ENCODE results near the gene GANAB.

GANAB gene

GRCh38 chr11:62608776-62609175, 37.6 kb downstream of the GANAB start:
- Histone ChIP-seq H3K9me3 (ENCODE audit: insufficient read depth, low read length) (no peaks in the 10 kb centered on the region), H3K27me3 (ENCODE audit: insufficient read depth, insufficient read length) (no peaks in the 10 kb centered on the region), H3K9ac (ENCODE audit: insufficient read length, low read depth) (no peak overlapping the region), H3K4me1 (ENCODE audit: insufficient read depth, insufficient read length) (peaks cover 31% of the 10 kb centered on the region), H3K36me3 (ENCODE audit: insufficient read depth, insufficient read length, low read length) (peaks cover 24% of the 10 kb centered on the region), H3K4me3 (ENCODE audit: insufficient read length, low read depth) (no peak overlapping the region)
- no peak for DNase-seq (ENCODE audit: low read depth, low spot score)
- no peak for TF ChIP-seq YY1 (IDR thresholded peaks at IDR 0.05; ENCODE audit: insufficient read depth, insufficient read length)
- no peak for TF ChIP-seq SUZ12 (IDR thresholded peaks at IDR 0.05; ENCODE audit: extremely low read depth, insufficient read depth, insufficient read length)
- no peak for TF ChIP-seq ZNF274 (IDR thresholded peaks at IDR 0.05; ENCODE audit: low read depth, low read length)

GRCh38 chr11:62607714-62608113, 38.7 kb downstream of the GANAB start:
- Histone ChIP-seq H3K4me1 (ENCODE audit: insufficient read depth, insufficient read length) (peaks cover 30% of the 10 kb centered on the region), H3K36me3 (ENCODE audit: insufficient read depth, insufficient read length, low read length) (peaks cover 25% of the 10 kb centered on the region), H3K9ac (ENCODE audit: insufficient read length, low read depth) (no peak overlapping the region), H3K27me3 (ENCODE audit: insufficient read depth, insufficient read length) (peaks cover 2% of the 10 kb centered on the region), H3K4me3 (ENCODE audit: insufficient read length, low read depth) (no peak overlapping the region), H3K9me3 (ENCODE audit: insufficient read depth, low read length) (no peaks in the 10 kb centered on the region)
- no peak for DNase-seq (ENCODE audit: low read depth, low spot score)
- TF ChIP-seq YY1 (IDR thresholded peaks at IDR 0.05; ENCODE audit: insufficient read depth, insufficient read length): no peak
- TF ChIP-seq SUZ12 (IDR thresholded peaks at IDR 0.05; ENCODE audit: extremely low read depth, insufficient read depth, insufficient read length): no peak
- TF ChIP-seq ZNF274 (IDR thresholded peaks at IDR 0.05; ENCODE audit: low read depth, low read length): no peak

GRCh38 chr11:62605902-62606301, 40.5 kb downstream of the GANAB start:
- TF ChIP-seq ZNF274 (IDR thresholded peaks at IDR 0.05; ENCODE audit: low read depth, low read length) (no peak), SUZ12 (IDR thresholded peaks at IDR 0.05; ENCODE audit: extremely low read depth, insufficient read depth, insufficient read length) (no peak), YY1 (IDR thresholded peaks at IDR 0.05; ENCODE audit: insufficient read depth, insufficient read length) (no peak)
- DNase-seq (ENCODE audit: low read depth, low spot score): no peak
- no peak overlapping the region for H3K9ac ChIP-seq (ENCODE audit: insufficient read length, low read depth)
- H3K9me3 ChIP-seq (ENCODE audit: insufficient read depth, low read length): no peaks in the 10 kb centered on the region
- no peak overlapping the region for H3K4me3 ChIP-seq (ENCODE audit: insufficient read length, low read depth)
- H3K4me1 ChIP-seq (ENCODE audit: insufficient read depth, insufficient read length): peaks cover 25% of the 10 kb centered on the region
- peaks cover 25% of the 10 kb centered on the region for H3K36me3 ChIP-seq (ENCODE audit: insufficient read depth, insufficient read length, low read length)
- peaks cover 2% of the 10 kb centered on the region for H3K27me3 ChIP-seq (ENCODE audit: insufficient read depth, insufficient read length)

- no peak for TF ChIP-seq SUZ12 (IDR thresholded peaks at IDR 0.05; ENCODE audit: extremely low read depth, insufficient read depth, insufficient read length)
- TF ChIP-seq ZNF274 (IDR thresholded peaks at IDR 0.05; ENCODE audit: low read depth, low read length): no peak
- no peak for TF ChIP-seq YY1 (IDR thresholded peaks at IDR 0.05; ENCODE audit: insufficient read depth, insufficient read length)
- peaks cover 25% of the 10 kb centered on the region for H3K36me3 ChIP-seq (ENCODE audit: insufficient read depth, insufficient read length, low read length)
- peaks cover 2% of the 10 kb centered on the region for H3K27me3 ChIP-seq (ENCODE audit: insufficient read depth, insufficient read length)
- no peak for DNase-seq (ENCODE audit: low read depth, low spot score)
- no peak overlapping the region for H3K4me3 ChIP-seq (ENCODE audit: insufficient read length, low read depth)
- H3K4me1 ChIP-seq (ENCODE audit: insufficient read depth, insufficient read length): peaks cover 21% of the 10 kb centered on the region
- H3K9me3 ChIP-seq (ENCODE audit: insufficient read depth, low read length): no peaks in the 10 kb centered on the region
- H3K9ac ChIP-seq (ENCODE audit: insufficient read length, low read depth): no peak overlapping the region
Measured at GRCh38 chr11:62605467-62605866, 40.9 kb downstream of the GANAB start.

- H3K36me3 ChIP-seq (ENCODE audit: insufficient read depth, insufficient read length, low read length): peaks cover 34% of the 10 kb centered on the region
- peak overlapping the region; percentile 43 for H3K9ac ChIP-seq (ENCODE audit: insufficient read length, low read depth)
- TF ChIP-seq ZNF274 (IDR thresholded peaks at IDR 0.05; ENCODE audit: low read depth, low read length) (no peak), SUZ12 (IDR thresholded peaks at IDR 0.05; ENCODE audit: extremely low read depth, insufficient read depth, insufficient read length) (no peak), YY1 (IDR thresholded peaks at IDR 0.05; ENCODE audit: insufficient read depth, insufficient read length) (no peak)
- no peak overlapping the region for H3K4me3 ChIP-seq (ENCODE audit: insufficient read length, low read depth)
- no peak for DNase-seq (ENCODE audit: low read depth, low spot score)
- peaks cover 2% of the 10 kb centered on the region for H3K27me3 ChIP-seq (ENCODE audit: insufficient read depth, insufficient read length)
- peaks cover 20% of the 10 kb centered on the region for H3K4me1 ChIP-seq (ENCODE audit: insufficient read depth, insufficient read length)
- no peaks in the 10 kb centered on the region for H3K9me3 ChIP-seq (ENCODE audit: insufficient read depth, low read length)
Measured at GRCh38 chr11:62604460-62605120, 41.8 kb downstream of the GANAB start.

- H3K9ac ChIP-seq (ENCODE audit: insufficient read length, low read depth): no peak overlapping the region
- DNase-seq (ENCODE audit: low read depth, low spot score): no peak
- H3K27me3 ChIP-seq (ENCODE audit: insufficient read depth, insufficient read length): peaks cover 2% of the 10 kb centered on the region
- TF ChIP-seq YY1 (IDR thresholded peaks at IDR 0.05; ENCODE audit: insufficient read depth, insufficient read length) (no peak), ZNF274 (IDR thresholded peaks at IDR 0.05; ENCODE audit: low read depth, low read length) (no peak), SUZ12 (IDR thresholded peaks at IDR 0.05; ENCODE audit: extremely low read depth, insufficient read depth, insufficient read length) (no peak)
- no peaks in the 10 kb centered on the region for H3K9me3 ChIP-seq (ENCODE audit: insufficient read depth, low read length)
- peaks cover 40% of the 10 kb centered on the region for H3K36me3 ChIP-seq (ENCODE audit: insufficient read depth, insufficient read length, low read length)
- peaks cover 20% of the 10 kb centered on the region for H3K4me1 ChIP-seq (ENCODE audit: insufficient read depth, insufficient read length)
- H3K4me3 ChIP-seq (ENCODE audit: insufficient read length, low read depth): no peak overlapping the region
Measured at GRCh38 chr11:62603776-62604299, 42.6 kb downstream of the GANAB start.

GRCh38 chr11:62603072-62603408, 43.4 kb downstream of the GANAB start:
- Histone ChIP-seq H3K4me3 (ENCODE audit: insufficient read length, low read depth) (no peak overlapping the region), H3K9ac (ENCODE audit: insufficient read length, low read depth) (peak overlapping the region; percentile 85), H3K36me3 (ENCODE audit: insufficient read depth, insufficient read length, low read length) (peaks cover 40% of the 10 kb centered on the region), H3K9me3 (ENCODE audit: insufficient read depth, low read length) (no peaks in the 10 kb centered on the region), H3K4me1 (ENCODE audit: insufficient read depth, insufficient read length) (peaks cover 20% of the 10 kb centered on the region), H3K27me3 (ENCODE audit: insufficient read depth, insufficient read length) (peaks cover 2% of the 10 kb centered on the region)
- no peak for TF ChIP-seq YY1 (IDR thresholded peaks at IDR 0.05; ENCODE audit: insufficient read depth, insufficient read length)
- TF ChIP-seq ZNF274 (IDR thresholded peaks at IDR 0.05; ENCODE audit: low read depth, low read length): no peak
- TF ChIP-seq SUZ12 (IDR thresholded peaks at IDR 0.05; ENCODE audit: extremely low read depth, insufficient read depth, insufficient read length): no peak
- DNase-seq (ENCODE audit: low read depth, low spot score): no peak

Data from NT2/D1 (cell line).